HCT116 (cell line): ENCODE data around the gene MTSS2. TPM values are rescaled to one million over a fixed set of nuclear protein-coding genes. Genes with fewer than 3 reads are reported as not detected.

ENCODE experiments used
- ATAC-seq: fragments of 200-7000 bp; cut with Tn5 transposase; 2 replicates; pipeline ENCODE4 v1.9.1; 2020; ENCODE audit warnings: mild to moderate bottlenecking, moderate library complexity
- BruUV-seq: library from RNA; stranded (reverse); fragments of 400-500 nt; replicated peaks from 2 replicates; lab custom pipeline; 2021; lab: Mats Ljungman, UMichigan
- CTCF ChIA-PET: fragments of 300-600 bp; sonication (Branson Sonifier 250); formaldehyde crosslinking; loops from one replicate; lab custom pipeline; 2021; ENCODE audit warnings: antibody characterized with exemption; lab: Charles Lee
- POLR2A ChIA-PET: fragments of 300-600, 350-600 bp; sonication (Branson Sonifier 250); formaldehyde crosslinking; loops from one replicate; lab custom pipeline; 2021; ENCODE audit warnings: antibody characterized with exemption; lab: Charles Lee
- RAD21 ChIA-PET, 2 experiments: fragments of 300-600 bp; sonication (Branson Sonifier 250); formaldehyde crosslinking; loops; one replicate each; lab custom pipeline; 2023; ENCODE audit warnings: low total read pairs in 2 of 2; ENCODE audit not compliant: uncharacterized antibody in 2 of 2, unreplicated experiment in 2 of 2, low non-redundant PET in 1 of 2; lab: Charles Lee
- DNase-seq: peaks from one replicate; pipeline ENCODE4 v3.0.0-alpha.2; 2010; ENCODE audit warnings: low read depth, low spot score
- H2AFZ ChIP-seq: fragments of 200-600 bp; shearing (Covaris generic), sonication (generic); 2 replicates; pipeline ENCODE4 v1.6.1; 2017; ENCODE audit warnings: low read depth, mixed run types, mixed read lengths, antibody characterized with exemption, low read length; ENCODE audit not compliant: poor library complexity, severe bottlenecking
- H3K27ac ChIP-seq: 2 replicates; pipeline ENCODE4 v1.5.1; 2012; ENCODE audit warnings: low read depth, low read length
- H3K27me3 ChIP-seq: fragments of 200-600 bp; sonication (generic); 2 replicates; pipeline ENCODE4 v1.6.1; 2016; ENCODE audit warnings: mixed run types, low read length, mixed read lengths; ENCODE audit not compliant: insufficient read depth
- H3K36me3 ChIP-seq, 2 experiments: fragments of 200-500 bp in 1 of 2; fragments of 200-600 bp in 1 of 2; sonication (Bioruptor generic) in 1 of 2; sonication (generic) in 1 of 2; 2 replicates each; pipeline versions ENCODE4 v1.5.1 to v1.6.1; 2014 to 2016; ENCODE audit warnings: low read length in 2 of 2, inconsistent platforms in 1 of 2, mixed read lengths in 1 of 2, mixed run types in 1 of 2; ENCODE audit not compliant: insufficient read depth in 2 of 2, control insufficient read depth in 1 of 2
- H3K4me1 ChIP-seq, 2 experiments: fragments of 200-600 bp in 1 of 2; sonication (generic) in 1 of 2; 2 replicates each; pipeline versions ENCODE4 v1.5.1 to v1.6.1; 2012 to 2017; ENCODE audit warnings: low read length in 2 of 2, inconsistent platforms in 1 of 2, mild to moderate bottlenecking in 1 of 2, mixed read lengths in 1 of 2, mixed run types in 1 of 2, moderate library complexity in 1 of 2; ENCODE audit not compliant: insufficient read depth in 2 of 2, control insufficient read depth in 1 of 2
- H3K4me2 ChIP-seq: fragments of 200-600 bp; sonication (generic); 2 replicates; pipeline ENCODE4 v1.6.1; 2017; ENCODE audit warnings: mixed run types, low read length, mixed read lengths
- H3K4me3 ChIP-seq, 2 experiments: fragments of 200-600 bp in 1 of 2; sonication (generic) in 1 of 2; replicated peaks in 1 of 2; 2 replicates each; pipeline ENCODE4 v1.5.1; 2011 to 2016; ENCODE audit warnings: low read length in 2 of 2, control low read depth in 1 of 2, low read depth in 1 of 2, mild to moderate bottlenecking in 1 of 2, mixed read lengths in 1 of 2, mixed run types in 1 of 2
- H3K79me2 ChIP-seq: fragments of 200-600 bp; sonication (generic); 2 replicates; pipeline ENCODE4 v1.6.1; 2017; ENCODE audit warnings: mild to moderate bottlenecking, mixed run types, low read length, moderate library complexity, mixed read lengths; ENCODE audit not compliant: insufficient read depth
- H3K9ac ChIP-seq: fragments of 200-600 bp; sonication (generic); 2 replicates; pipeline ENCODE4 v1.6.1; 2016; ENCODE audit warnings: low read length, mixed read lengths
- H3K9me2 ChIP-seq: fragments of 200-600 bp; sonication (generic), shearing (Covaris generic); 2 replicates; pipeline ENCODE4 v1.6.1; 2017; ENCODE audit warnings: mixed run types, mild to moderate bottlenecking, moderate library complexity; ENCODE audit not compliant: insufficient read depth
- H3K9me3 ChIP-seq, 2 experiments: fragments of 200-500 bp in 1 of 2; fragments of 200-600 bp in 1 of 2; sonication (Bioruptor generic) in 1 of 2; sonication (generic) in 1 of 2; 2 replicates each; pipeline ENCODE4 v1.6.1; 2014 to 2017; ENCODE audit warnings: low read length in 2 of 2, mixed read lengths in 2 of 2, inconsistent platforms in 1 of 2, low read depth in 1 of 2, mild to moderate bottlenecking in 1 of 2, mixed run types in 1 of 2, moderate library complexity in 1 of 2; ENCODE audit not compliant: control insufficient read depth in 1 of 2, insufficient read depth in 1 of 2
- H4K20me1 ChIP-seq: fragments of 200-600 bp; sonication (generic), shearing (Covaris generic); 2 replicates; pipeline ENCODE4 v1.6.1; 2017; ENCODE audit warnings: mixed run types, mild to moderate bottlenecking, moderate library complexity; ENCODE audit not compliant: insufficient read depth
- ATF3 ChIP-seq: IDR thresholded peaks from 2 replicates; pipeline ENCODE4 v1.6.1; 2012
- CBX3 ChIP-seq: IDR thresholded peaks from 2 replicates; pipeline ENCODE4 v1.6.1; 2012; ENCODE audit warnings: low read depth
- CEBPB ChIP-seq: IDR thresholded peaks from 2 replicates; pipeline ENCODE4 v1.6.1; 2012; ENCODE audit warnings: low read depth
- ELF1 ChIP-seq: IDR thresholded peaks from 2 replicates; pipeline ENCODE4 v1.6.1; 2012; ENCODE audit warnings: low read depth, borderline replicate concordance
- EZH2 ChIP-seq: fragments of 200-600 bp; sonication (generic); IDR thresholded peaks from 2 replicates; pipeline ENCODE4 v1.6.1; 2017; ENCODE audit warnings: antibody characterized with exemption, mixed run types
- EZH2phosphoT487 ChIP-seq: fragments of 200-600 bp; IDR thresholded peaks from 2 replicates; pipeline ENCODE4 v1.6.1; 2018; ENCODE audit warnings: antibody characterized with exemption, borderline replicate concordance
- FOSL1 ChIP-seq: IDR thresholded peaks from 2 replicates; pipeline ENCODE4 v1.6.1; 2012; ENCODE audit warnings: low read depth
- JUND ChIP-seq: IDR thresholded peaks from 2 replicates; pipeline ENCODE4 v1.6.1; 2012
- MAX ChIP-seq: IDR thresholded peaks from 2 replicates; pipeline ENCODE4 v1.6.1; 2012
- POLR2A ChIP-seq: IDR thresholded peaks from 2 replicates; pipeline ENCODE4 v1.7.0; 2011; ENCODE audit warnings: borderline replicate concordance; ENCODE audit not compliant: insufficient read depth, insufficient read length; ENCODE audit errors: extremely low read depth
- POLR2AphosphoS5 ChIP-seq: IDR thresholded peaks from 2 replicates; pipeline ENCODE4 v1.6.1; 2011; ENCODE audit warnings: mild to moderate bottlenecking, low read depth, low read length, moderate library complexity
- RAD21 ChIP-seq: IDR thresholded peaks from 2 replicates; pipeline ENCODE4 v1.6.1; 2012; ENCODE audit warnings: low read depth, mild to moderate bottlenecking
- SIN3A ChIP-seq: IDR thresholded peaks from 2 replicates; pipeline ENCODE4 v1.6.1; 2012; ENCODE audit warnings: low read depth
- SP1 ChIP-seq: IDR thresholded peaks from 2 replicates; pipeline ENCODE4 v1.6.1; 2012; ENCODE audit warnings: low read depth
- SRF ChIP-seq: IDR thresholded peaks from 2 replicates; pipeline ENCODE4 v1.6.1; 2012; ENCODE audit warnings: low read depth
- TCF7L2 ChIP-seq: IDR thresholded peaks from 2 replicates; pipeline ENCODE4 v1.7.0; 2011; ENCODE audit warnings: borderline replicate concordance, inconsistent platforms; ENCODE audit not compliant: insufficient read depth, insufficient read length; ENCODE audit errors: extremely low read depth
- YY1 ChIP-seq: IDR thresholded peaks from 2 replicates; pipeline ENCODE4 v1.6.1; 2011; ENCODE audit warnings: low read length, low read depth, moderate library complexity, mild to moderate bottlenecking; ENCODE audit not compliant: insufficient replicate concordance; ENCODE audit errors: extremely low read depth
- ZBTB33 ChIP-seq: IDR thresholded peaks from 2 replicates; pipeline ENCODE4 v1.6.1; 2011; ENCODE audit warnings: mild to moderate bottlenecking, low read length, moderate library complexity; ENCODE audit not compliant: insufficient replicate concordance; ENCODE audit errors: extremely low read depth
- ZFX ChIP-seq: fragments of 450-650 bp; IDR thresholded peaks from 2 replicates; pipeline ENCODE4 v1.6.1; 2017
- ZNF274 ChIP-seq: fragments of 200-500 bp; sonication (Bioruptor generic); IDR thresholded peaks from 2 replicates; pipeline ENCODE4 v1.6.1; 2014; ENCODE audit warnings: mild to moderate bottlenecking, low read depth, low read length, inconsistent platforms
- intact Hi-C: fragments of 100-400 bp; cut with micrococcal nuclease; formaldehyde crosslinking; loops from 2 replicates; pipeline ENCODE4 v1.10.0; 2022
- total RNA-seq: library from RNA; stranded (reverse); gene quantifications from one replicate; pipeline ENCODE4 v1.2.1, GENCODE V29; 2021; ENCODE audit not compliant: unreplicated experiment

MTSS2 gene
- total RNA-seq, 1 experiment from 2014 or later: 41.8 TPM

GRCh38 chr16:70711211-70712031, 25.6 kb upstream of the MTSS2 start:
- Histone ChIP-seq H3K36me3 (no peaks in the 10 kb centered on the region), H3K27me3 (no peaks in the 10 kb centered on the region), H3K9me2 (no peaks in the 10 kb centered on the region), H3K9ac (no peak overlapping the region), H3K79me2 (no peaks in the 10 kb centered on the region), H4K20me1 (no peaks in the 10 kb centered on the region), H3K9me3 (no peaks in the 10 kb centered on the region), H3K4me1 (peaks cover 25 to 35% of the 10 kb centered on the region in 2 experiments), H3K4me2 (no peak overlapping the region), H2AFZ (no peak overlapping the region)
- no peak for DNase-seq
- CTCF ChIA-PET: no interaction called here
- intact Hi-C loops: no loop called here
- TF ChIP-seq CBX3 (no peak), POLR2AphosphoS5 (no peak), ZBTB33 (no peak), EZH2phosphoT487 (no peak), POLR2A (no peak), MAX (no peak), YY1 (no peak), ZNF274 (no peak), CEBPB (no peak), TCF7L2 (no peak), EZH2 (no peak), ZFX (no peak), RAD21 (no peak), SIN3A (no peak), ATF3 (no peak), SRF (no peak), SP1 (no peak), ELF1 (no peak), JUND (no peak), FOSL1 (no peak)
- TF ChIP-seq, all 23 proteins: peak for 0
- ChIA-PET POLR2A (no interaction called here), RAD21 (no interaction called here)
- no TSS peak for BruUV-seq
- Histone ChIP-seq H3K27ac (no peak overlapping the region), H3K4me3 (no peak overlapping the region)
- no peak for ATAC-seq
